B cell (primary cell): ENCODE data around the gene PDE4DIP. TPM values are rescaled to one million over a fixed set of nuclear protein-coding genes. Genes with fewer than 3 reads are reported as not detected.
"Not testable (repeated sequence)": the region's sequence is repeated elsewhere in the genome, so short reads cannot be mapped to it uniquely, and the experiment has no call there.

ENCODE experiments used
- ATAC-seq: fragments of 200-7000 bp; cut with Tn5 transposase; one replicate; pipeline ENCODE4 v1.10.0; 2021; ENCODE audit warnings: low read depth, mild to moderate bottlenecking, moderate number of reproducible peaks, moderate library complexity
- CTCF ChIA-PET: fragments of 350-600 bp; sonication (Branson Sonifier 250); formaldehyde crosslinking; loops from one replicate; lab custom pipeline; 2021; ENCODE audit warnings: antibody characterized with exemption, inconsistent platforms; lab: Charles Lee
- POLR2A ChIA-PET: fragments of 350-600 bp; sonication (Branson Sonifier 250); formaldehyde crosslinking; loops from one replicate; lab custom pipeline; 2021; ENCODE audit warnings: antibody characterized with exemption; lab: Charles Lee
- DNase-seq: peaks from one replicate; pipeline ENCODE4 v3.0.0; 2013
- H2AFZ ChIP-seq: 2 replicates; pipeline ENCODE4 v1.6.1; 2012; ENCODE audit warnings: mild to moderate bottlenecking, low read depth, low read length; ENCODE audit not compliant: insufficient read depth, poor library complexity, severe bottlenecking
- H3K27ac ChIP-seq, 2 donors: 1 replicate in 1 of 2; 2 replicates in 1 of 2; pipeline ENCODE4 v1.5.1; 2012 to 2013; ENCODE audit warnings: low read length in 2 of 2, mild to moderate bottlenecking in 2 of 2, moderate library complexity in 1 of 2
- H3K27me3 ChIP-seq, 4 experiments: fragments of 200-600 bp in 1 of 4; sonication (generic) in 1 of 4; replicated peaks in 1 of 4; 1 replicate in 2 of 4; 2 replicates in 2 of 4; pipeline versions ENCODE4 v1.6.1 to v1.7.0; 2013 to 2016; ENCODE audit warnings: low read length in 3 of 4, mild to moderate bottlenecking in 2 of 4, mixed read lengths in 1 of 4, moderate library complexity in 1 of 4; ENCODE audit not compliant: insufficient read depth in 4 of 4, control insufficient read depth in 3 of 4; ENCODE audit errors: control extremely low read depth in 1 of 4
- H3K36me3 ChIP-seq, 2 experiments: replicated peaks in 1 of 2; 1 replicate in 1 of 2; 2 replicates in 1 of 2; pipeline versions ENCODE4 v1.6.1 to v1.7.1; 2013; ENCODE audit warnings: low read length in 1 of 2; ENCODE audit not compliant: insufficient read depth in 2 of 2, control insufficient read depth in 1 of 2; ENCODE audit errors: control extremely low read depth in 1 of 2, extremely low read depth in 1 of 2
- H3K4me1 ChIP-seq, 2 donors: fragments of 200-600 bp in 1 of 2; sonication (generic) in 1 of 2; 1 replicate in 1 of 2; 2 replicates in 1 of 2; pipeline versions ENCODE4 v1.5.1 to v1.6.1; 2013 to 2017; ENCODE audit warnings: low read length in 2 of 2; ENCODE audit not compliant: control insufficient read depth in 2 of 2, insufficient read depth in 2 of 2
- H3K4me2 ChIP-seq: replicated peaks from 2 replicates; pipeline ENCODE3; 2012; ENCODE audit warnings: mild to moderate bottlenecking, low read depth, low read length; ENCODE audit not compliant: poor library complexity, severe bottlenecking
- H3K4me3 ChIP-seq, 5 experiments: fragments of 200-600 bp in 1 of 5; sonication (generic) in 1 of 5; 1 replicate in 3 of 5; 2 replicates in 2 of 5; pipeline versions ENCODE4 v1.5.1 to v1.7.0; 2011 to 2016; ENCODE audit warnings: low read length in 4 of 5, mild to moderate bottlenecking in 4 of 5, low read depth in 2 of 5, control low read depth in 1 of 5, moderate library complexity in 1 of 5; ENCODE audit not compliant: insufficient read depth in 1 of 5; ENCODE audit errors: control extremely low read depth in 1 of 5, extremely low read depth in 1 of 5
- H3K79me2 ChIP-seq: fragments of 200-600 bp; sonication (generic); one replicate; pipeline ENCODE4 v1.6.0; 2016; ENCODE audit warnings: low read length; ENCODE audit not compliant: control insufficient read depth, insufficient read depth
- H3K9ac ChIP-seq: fragments of 200-600 bp; sonication (generic); 2 replicates; pipeline ENCODE4 v1.6.1; 2017; ENCODE audit warnings: mild to moderate bottlenecking, low read length, moderate library complexity
- H3K9me3 ChIP-seq, 3 donors: one replicate each; pipeline versions ENCODE4 v1.6.1 to v1.7.1; 2013; ENCODE audit warnings: low read length in 2 of 3; ENCODE audit not compliant: control insufficient read depth in 2 of 3, insufficient read depth in 1 of 3; ENCODE audit errors: control extremely low read depth in 1 of 3
- H4K20me1 ChIP-seq: 2 replicates; pipeline ENCODE4 v1.6.0; 2012; ENCODE audit warnings: mild to moderate bottlenecking, low read length; ENCODE audit not compliant: insufficient read depth, control insufficient read depth, poor library complexity, severe bottlenecking
- H3K27ac Mint-ChIP-seq: one replicate; pipeline ENCODE4 v1.8.0; 2021; ENCODE audit warnings: mixed read lengths
- H3K27me3 Mint-ChIP-seq: one replicate; pipeline ENCODE4 v1.8.0; 2021; ENCODE audit warnings: mixed read lengths
- H3K4me1 Mint-ChIP-seq: one replicate; pipeline ENCODE4 v1.8.0; 2021; ENCODE audit warnings: mixed read lengths
- H3K4me3 Mint-ChIP-seq: one replicate; pipeline ENCODE4 v1.8.0; 2021; ENCODE audit warnings: mixed read lengths
- H3K9me3 Mint-ChIP-seq: one replicate; pipeline ENCODE4 v1.8.0; 2022; ENCODE audit warnings: mixed read lengths; ENCODE audit not compliant: insufficient read depth
- WGBS: methylation state at CpG from one replicate; pipeline ENCODE4 v1.1.5; 2013; ENCODE audit warnings: missing lambda C conversion rate; ENCODE audit not compliant: insufficient coverage; 5-methylcytosine and 5-hydroxymethylcytosine counted together
- intact Hi-C: fragments of 100-400 bp; cut with micrococcal nuclease; formaldehyde crosslinking; loops from one replicate; pipeline ENCODE4 v1.10.0; 2022
- polyA plus RNA-seq: library from polyadenylated mRNA; depleted of rRNA; stranded (reverse); fragments of >200 nt; gene quantifications from 2 replicates; pipeline ENCODE4 v1.2.3, GENCODE V29; 2012
- total RNA-seq, 2 donors: library from RNA; stranded (reverse); fragments of 120-200 nt in 1 of 2; gene quantifications; 1 replicate in 1 of 2; 2 replicates in 1 of 2; pipeline versions ENCODE4 v1.2.3 to v1.2.4, GENCODE V29; 2013 to 2022

The PDE4DIP gene
- total and polyA plus RNA-seq, 2 donors (not counting 1 experiment from before 2014, with no cell fraction given) = 18.4 to 63.9 TPM

DNA sequence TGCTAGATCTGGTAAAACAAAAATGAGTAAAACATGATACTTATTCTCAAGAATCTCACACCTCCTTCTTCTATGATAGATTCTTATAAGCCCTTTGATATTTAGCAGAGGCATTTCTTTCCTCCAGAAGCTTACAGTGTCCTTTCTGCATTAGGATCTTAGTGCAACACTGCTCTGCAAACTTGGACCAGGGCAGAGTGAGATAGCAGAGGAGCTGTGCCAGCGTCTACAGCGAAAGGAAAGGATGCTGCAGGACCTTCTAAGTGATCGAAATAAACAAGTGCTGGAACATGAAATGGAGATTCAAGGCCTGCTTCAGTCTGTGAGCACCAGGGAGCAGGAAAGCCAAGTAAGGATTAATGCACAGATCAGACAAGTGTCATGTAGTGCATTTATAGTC is 124.5 kb downstream of the PDE4DIP start:
- intact Hi-C loops, H3K27me3 ChIP-seq, H4K20me1 ChIP-seq, H3K9me3 ChIP-seq, H3K27ac Mint-ChIP-seq, DNase-seq, H3K79me2 ChIP-seq, H3K36me3 ChIP-seq, H3K27ac ChIP-seq, CTCF ChIA-PET, H3K9ac ChIP-seq, H3K4me2 ChIP-seq, H3K4me3 Mint-ChIP-seq, POLR2A ChIA-PET, H3K4me1 ChIP-seq, H3K4me3 ChIP-seq, H3K4me1 Mint-ChIP-seq, H3K27me3 Mint-ChIP-seq, H2AFZ ChIP-seq, ATAC-seq, H3K9me3 Mint-ChIP-seq: not testable (repeated sequence)
- WGBS = no CpG with 5 or more reads among the region's 3 CpGs

DNA sequence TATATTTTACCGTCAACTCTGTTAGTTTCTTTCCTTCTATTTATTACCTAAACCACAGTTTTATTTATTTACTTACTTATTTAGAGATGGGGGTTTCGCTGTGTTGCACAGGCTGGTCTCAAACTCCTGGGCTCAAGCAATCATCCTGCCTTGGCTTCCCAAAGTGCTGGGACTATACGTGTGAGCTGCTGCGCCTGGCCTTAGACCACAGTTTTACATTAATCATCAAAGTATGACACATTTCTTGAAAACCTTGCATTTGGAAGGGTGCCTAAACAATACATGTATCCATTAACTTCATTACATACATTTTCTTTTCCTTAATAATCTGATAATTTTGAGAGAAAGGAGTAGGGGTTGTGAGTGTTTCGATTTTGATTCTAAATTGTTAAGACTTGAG is 124.9 kb downstream of the PDE4DIP start:
- CTCF ChIA-PET = not testable (repeated sequence)

DNA sequence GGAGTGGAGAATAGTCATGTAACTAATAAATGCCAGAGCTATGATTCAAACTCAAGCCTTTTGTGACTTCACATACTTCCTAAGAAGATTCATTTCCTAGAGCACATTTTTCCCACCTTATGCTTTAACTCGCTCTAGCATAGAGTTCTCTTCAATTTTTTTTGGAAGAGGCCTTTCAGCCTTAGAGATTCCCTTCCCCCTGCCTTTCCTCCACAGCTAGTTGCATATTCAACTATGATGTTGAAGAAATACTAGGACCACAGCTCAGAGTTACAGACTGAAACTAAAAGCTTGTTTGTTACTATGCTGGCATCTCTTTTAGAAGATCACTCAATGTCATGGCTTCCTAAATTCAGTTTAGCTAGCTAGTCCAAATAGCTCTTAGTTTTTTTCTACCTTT is 131.2 kb downstream of the PDE4DIP start:
- ATAC-seq = peak; percentile 44
- H3K79me2 ChIP-seq, H3K9me3 ChIP-seq, CTCF ChIA-PET, H3K27me3 Mint-ChIP-seq, H3K9ac ChIP-seq, H2AFZ ChIP-seq, intact Hi-C loops, POLR2A ChIA-PET, DNase-seq, H3K27me3 ChIP-seq, H4K20me1 ChIP-seq, H3K4me3 ChIP-seq, H3K4me2 ChIP-seq, H3K9me3 Mint-ChIP-seq: not testable (repeated sequence)
- H3K27ac ChIP-seq = peak overlapping the region in 1 of 2 donors; percentile 46
- no CpG with 5 or more reads among the region's 1 CpG for WGBS
- H3K36me3 ChIP-seq = peaks cover 0 to 20% of the 10 kb centered on the region in 2 experiments
- peaks cover 10 to 13% of the 10 kb centered on the region in 2 donors for H3K4me1 ChIP-seq
- H3K4me3 Mint-ChIP-seq = peak overlapping the region; percentile 86
- peaks cover 20% of the 10 kb centered on the region for H3K4me1 Mint-ChIP-seq
- H3K27ac Mint-ChIP-seq = peak overlapping the region; percentile 98

More for the DNA sequence above, 124.9 kb downstream of the PDE4DIP start:
- H3K27ac ChIP-seq, H2AFZ ChIP-seq, H3K4me1 Mint-ChIP-seq, H3K4me1 ChIP-seq, H4K20me1 ChIP-seq, H3K79me2 ChIP-seq, H3K9ac ChIP-seq, H3K4me3 ChIP-seq, POLR2A ChIA-PET, H3K27me3 ChIP-seq, H3K9me3 ChIP-seq, H3K27me3 Mint-ChIP-seq, H3K36me3 ChIP-seq, H3K27ac Mint-ChIP-seq, DNase-seq, H3K4me3 Mint-ChIP-seq, intact Hi-C loops, H3K4me2 ChIP-seq, ATAC-seq, H3K9me3 Mint-ChIP-seq: not testable (repeated sequence)
- WGBS = no CpG with 5 or more reads among the region's 5 CpGs

DNA sequence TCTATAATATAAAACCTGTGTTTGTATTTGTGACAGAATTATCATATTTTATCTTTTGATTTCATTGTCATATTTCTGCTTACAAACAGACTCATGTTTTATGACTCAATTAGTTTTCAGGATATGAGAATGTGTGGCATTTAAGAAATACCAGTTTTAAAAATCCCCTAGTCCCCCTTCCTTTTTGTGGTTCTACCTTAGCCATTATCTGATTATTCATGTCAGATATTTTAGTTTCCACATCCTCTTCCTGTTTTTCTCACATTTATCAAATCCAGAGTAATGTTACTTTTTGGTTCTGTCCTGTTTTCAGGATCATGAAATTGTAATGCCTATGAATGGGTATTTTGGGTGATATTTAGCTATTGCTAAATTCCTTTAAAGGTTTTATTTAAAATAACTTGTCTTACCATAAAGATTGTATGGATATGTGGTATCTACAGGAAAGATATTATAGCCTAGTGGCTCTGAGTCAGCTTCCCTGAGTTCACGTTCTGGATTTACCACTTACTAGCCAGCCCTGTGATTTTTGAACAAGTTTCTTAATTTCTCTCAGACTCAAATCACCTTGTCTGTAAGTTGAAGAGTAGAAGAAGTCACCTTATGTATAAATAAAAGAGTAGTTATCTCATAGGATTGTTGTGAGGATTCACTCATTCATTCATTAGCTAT is 131.8 kb downstream of the PDE4DIP start:
- H2AFZ ChIP-seq, H3K9ac ChIP-seq, CTCF ChIA-PET, H3K9me3 Mint-ChIP-seq, H3K27me3 ChIP-seq, H3K9me3 ChIP-seq, intact Hi-C loops, H4K20me1 ChIP-seq, H3K79me2 ChIP-seq, H3K4me2 ChIP-seq, DNase-seq, H3K4me3 ChIP-seq, POLR2A ChIA-PET, H3K27me3 Mint-ChIP-seq: not testable (repeated sequence)
- Histone ChIP-seq H3K4me1 (peaks cover 10 to 13% of the 10 kb centered on the region in 2 donors), H3K27ac (peak overlapping the region in 1 of 2 donors; percentile 46), H3K36me3 (peaks cover 1 to 22% of the 10 kb centered on the region in 2 experiments)
- Mint-ChIP-seq H3K4me1 (peaks cover 20% of the 10 kb centered on the region), H3K27ac (peak overlapping the region; percentile 98), H3K4me3 (peak overlapping the region; percentile 86)
- peak; percentile 71 for ATAC-seq
- WGBS = no CpG with 5 or more reads among the region's 1 CpG
